ENCODE measurements around the gene ANKZF1.
"Not testable (repeated sequence)": the region's sequence is repeated elsewhere in the genome, so short reads cannot be mapped to it uniquely, and the experiment has no call there.

Gene ANKZF1

GRCh38 chr2:219229305-219230058 is at the start of gene ANKZF1, which contains the start of gene ATG9A:
ANKZF1 (plus strand) TSS chr2:219229806; CDS start chr2:219230258, 452 bp downstream.
ATG9A (minus strand) TSS chr2:219229636; CDS start chr2:219228024, 1,612 bp downstream.
- peak; percentile 96 for FAIRE-seq

DNA sequence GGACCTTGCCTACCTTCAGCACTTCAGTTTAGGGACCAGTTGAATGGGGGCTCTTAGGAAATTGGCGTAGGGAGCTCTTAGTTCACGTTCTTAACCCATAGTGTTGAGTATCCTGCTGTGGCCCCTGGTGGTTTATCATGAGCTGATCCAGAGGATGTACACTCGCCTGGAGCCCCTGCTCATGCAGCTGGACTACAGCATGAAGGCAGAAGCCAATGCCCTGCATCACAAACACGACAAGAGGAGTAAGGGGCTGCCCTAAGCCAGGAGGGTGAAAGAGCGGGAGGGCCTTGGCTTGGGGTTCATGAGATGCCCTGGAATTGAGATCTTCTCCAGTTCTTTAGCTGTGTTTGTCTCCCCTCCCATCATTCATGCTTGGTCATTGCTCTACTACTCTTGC is 48.6 kb upstream of the ANKZF1 start:
- FAIRE-seq: no peak

DNA sequence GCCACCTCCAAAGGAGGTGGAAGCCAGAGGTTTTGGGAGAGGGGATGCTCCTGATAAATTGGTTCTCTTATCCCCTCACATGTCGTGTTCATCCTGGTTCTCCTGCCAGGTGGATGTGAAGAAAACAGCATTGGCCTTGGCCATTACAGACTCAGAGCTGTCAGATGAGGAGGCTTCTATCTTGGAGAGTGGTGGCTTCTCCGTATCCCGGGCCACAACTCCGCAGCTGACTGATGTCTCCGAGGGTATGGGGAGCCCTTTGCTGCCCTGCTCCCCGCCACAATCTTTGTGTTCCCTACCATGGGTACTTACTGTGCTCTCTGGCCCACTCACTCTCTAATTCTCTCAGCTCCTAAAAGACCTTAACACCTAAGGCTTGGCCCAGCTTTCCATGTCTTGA is 48.1 kb upstream of the ANKZF1 start:
- FAIRE-seq: no peak

GRCh38 chr2:219182331-219183150 is 47.1 kb upstream of the ANKZF1 start:
- no peak for FAIRE-seq

DNA sequence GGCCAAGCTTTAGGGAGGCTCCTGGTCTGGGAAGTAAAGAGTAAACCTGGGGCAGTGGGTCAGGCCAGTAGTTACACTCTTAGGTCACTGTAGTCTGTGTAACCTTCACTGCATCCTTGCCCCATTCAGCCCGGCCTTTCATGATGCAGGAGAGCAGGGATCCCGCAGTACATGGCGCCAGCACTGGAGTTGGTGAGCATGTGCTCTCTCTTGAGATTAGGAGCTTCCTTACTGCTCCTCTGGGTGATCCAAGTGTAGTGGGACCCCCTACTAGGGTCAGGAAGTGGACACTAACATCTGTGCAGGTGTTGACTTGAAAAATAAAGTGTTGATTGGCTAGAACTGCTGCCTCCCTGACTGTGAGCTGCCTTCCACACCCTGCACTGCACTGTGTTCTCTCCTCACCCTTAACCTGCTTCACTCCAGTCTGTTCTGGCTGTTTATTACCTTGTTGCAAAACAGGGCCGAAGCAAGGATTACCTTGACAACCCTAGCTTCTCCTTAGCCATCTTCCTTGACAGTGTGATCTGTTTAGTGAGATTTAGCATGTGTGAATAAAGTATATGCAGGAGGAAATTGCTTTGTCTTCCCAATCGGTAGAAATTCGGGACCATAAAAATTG is 46.3 kb upstream of the ANKZF1 start:
- no peak for FAIRE-seq

- FAIRE-seq: no peak
Observed at GRCh38 chr2:219184121-219184520, 45.5 kb upstream of the ANKZF1 start.

DNA sequence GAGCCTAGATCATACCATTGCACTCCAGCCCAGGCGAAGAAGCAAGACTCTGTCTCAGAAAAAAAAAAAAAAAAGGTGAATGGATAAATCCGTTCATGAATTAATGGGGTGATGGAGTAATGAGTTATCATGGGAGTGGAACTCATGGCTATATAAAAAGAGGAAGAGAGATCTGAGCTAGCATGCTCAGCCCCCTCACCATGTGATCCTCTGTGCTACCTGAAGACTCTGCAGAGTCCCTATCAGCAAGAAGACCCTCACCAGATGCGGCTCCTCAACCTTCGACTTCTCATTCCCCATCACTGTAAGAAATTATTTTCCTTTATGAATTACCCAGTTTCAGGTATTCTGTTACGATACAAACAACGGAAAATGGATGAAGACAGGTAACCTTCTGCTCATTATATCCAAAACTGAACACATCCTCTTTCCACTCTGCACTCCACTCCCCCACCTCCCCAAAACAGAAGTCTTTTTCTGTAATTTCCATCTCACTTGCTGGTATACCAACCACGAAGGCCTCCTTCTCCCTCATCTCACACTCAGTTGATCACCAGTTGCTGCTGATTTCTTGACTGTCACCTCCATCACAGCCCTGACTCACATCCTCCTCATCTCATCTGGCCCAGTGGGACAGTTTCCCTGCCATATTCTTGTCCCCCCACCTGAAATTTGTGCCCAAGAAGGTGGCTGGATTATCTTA is 42.7 kb upstream of the ANKZF1 start:
- FAIRE-seq: no peak

- FAIRE-seq: no peak
Observed at GRCh38 chr2:219197388-219197787, 32.2 kb upstream of the ANKZF1 start.

DNA sequence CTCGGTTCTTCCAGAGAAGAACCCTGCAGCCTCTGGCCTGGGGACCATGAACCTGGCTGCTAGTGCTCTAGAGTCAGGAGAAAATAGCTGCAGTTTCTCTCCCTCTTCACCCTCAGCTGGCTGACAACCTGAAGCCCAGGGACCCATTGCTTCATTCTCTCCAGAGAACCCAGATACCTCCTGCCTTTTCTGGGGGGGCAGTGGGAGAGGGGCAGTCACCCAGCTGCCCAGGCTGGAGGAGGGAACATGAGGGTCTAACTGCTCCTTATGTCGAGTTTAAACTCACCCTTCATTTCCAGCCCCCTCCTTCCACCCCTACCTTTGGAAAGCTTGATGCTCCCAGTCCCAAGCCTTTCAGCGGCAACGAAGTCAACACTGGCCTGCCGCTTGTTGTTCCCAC is 30.6 kb upstream of the ANKZF1 start:
- FAIRE-seq: no peak

- no peak for FAIRE-seq
Observed at GRCh38 chr2:219199470-219200211, 30.0 kb upstream of the ANKZF1 start.

GRCh38 chr2:219200502-219201326 is 28.9 kb upstream of the ANKZF1 start:
- not testable (repeated sequence) for FAIRE-seq

DNA sequence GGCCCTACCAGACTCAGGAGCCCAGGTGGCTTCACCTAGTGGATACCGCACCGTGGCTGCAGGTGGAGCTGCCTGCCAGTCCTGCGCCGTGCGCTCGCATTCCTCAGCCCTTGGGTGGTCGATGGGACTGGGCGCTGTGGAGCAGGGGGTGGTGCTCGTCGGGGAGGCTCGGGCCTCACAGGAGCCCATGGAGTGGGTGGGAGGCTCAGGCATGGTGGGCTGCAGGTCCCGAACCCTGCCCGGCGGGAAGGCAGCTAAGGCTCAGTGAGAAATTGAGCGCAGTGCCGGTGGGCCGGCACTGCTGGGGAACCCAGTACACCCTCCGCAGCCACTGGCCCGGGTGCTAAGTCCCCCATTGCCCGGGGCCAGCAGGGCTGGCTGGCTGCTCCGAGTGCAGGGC is 28.3 kb upstream of the ANKZF1 start:
- not testable (repeated sequence) for FAIRE-seq

GRCh38 chr2:219204425-219205164 is 25.0 kb upstream of the ANKZF1 start:
- FAIRE-seq: no peak

DNA sequence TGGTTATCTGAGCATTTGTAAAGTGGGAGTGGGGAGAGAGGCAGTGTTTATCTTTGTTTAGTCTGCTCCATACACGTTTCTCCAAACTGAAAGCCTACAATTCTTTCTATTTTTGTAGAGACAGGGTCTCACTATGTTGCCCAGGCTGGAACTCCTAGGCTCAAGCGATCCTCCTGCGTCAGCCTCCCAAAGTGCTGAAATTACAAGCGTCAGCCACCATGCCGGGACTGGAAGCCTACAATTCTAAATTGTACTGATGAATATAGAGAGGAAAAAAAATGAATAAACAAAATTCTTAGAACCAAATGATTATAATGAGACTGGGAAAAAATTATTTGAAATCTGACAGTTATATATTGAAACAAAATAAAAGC is 24.5 kb upstream of the ANKZF1 start:
- FAIRE-seq: no peak

DNA sequence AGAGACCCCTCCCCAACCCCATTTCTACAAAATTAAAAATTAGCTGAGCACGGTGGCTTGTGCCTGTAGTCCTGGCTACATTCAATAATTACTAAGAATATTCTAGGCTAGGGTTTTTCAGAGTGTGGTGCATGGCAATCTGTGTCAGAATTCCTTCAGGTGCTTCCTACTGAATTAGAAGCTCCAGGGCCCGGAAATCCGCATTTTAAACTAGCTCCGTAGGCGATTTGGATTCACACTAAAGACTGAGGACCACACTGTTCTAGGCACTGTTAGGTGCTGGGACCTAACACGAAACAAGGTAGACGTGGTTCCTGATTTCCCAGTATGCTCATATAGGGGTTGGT is 23.7 kb upstream of the ANKZF1 start:
- FAIRE-seq: no peak

- FAIRE-seq: no peak
Observed at GRCh38 chr2:219206328-219207133, 23.1 kb upstream of the ANKZF1 start, which contains the start of gene ZFAND2B. ZFAND2B (plus strand) TSS chr2:219206782; CDS start chr2:219206988, 206 bp downstream.

DNA sequence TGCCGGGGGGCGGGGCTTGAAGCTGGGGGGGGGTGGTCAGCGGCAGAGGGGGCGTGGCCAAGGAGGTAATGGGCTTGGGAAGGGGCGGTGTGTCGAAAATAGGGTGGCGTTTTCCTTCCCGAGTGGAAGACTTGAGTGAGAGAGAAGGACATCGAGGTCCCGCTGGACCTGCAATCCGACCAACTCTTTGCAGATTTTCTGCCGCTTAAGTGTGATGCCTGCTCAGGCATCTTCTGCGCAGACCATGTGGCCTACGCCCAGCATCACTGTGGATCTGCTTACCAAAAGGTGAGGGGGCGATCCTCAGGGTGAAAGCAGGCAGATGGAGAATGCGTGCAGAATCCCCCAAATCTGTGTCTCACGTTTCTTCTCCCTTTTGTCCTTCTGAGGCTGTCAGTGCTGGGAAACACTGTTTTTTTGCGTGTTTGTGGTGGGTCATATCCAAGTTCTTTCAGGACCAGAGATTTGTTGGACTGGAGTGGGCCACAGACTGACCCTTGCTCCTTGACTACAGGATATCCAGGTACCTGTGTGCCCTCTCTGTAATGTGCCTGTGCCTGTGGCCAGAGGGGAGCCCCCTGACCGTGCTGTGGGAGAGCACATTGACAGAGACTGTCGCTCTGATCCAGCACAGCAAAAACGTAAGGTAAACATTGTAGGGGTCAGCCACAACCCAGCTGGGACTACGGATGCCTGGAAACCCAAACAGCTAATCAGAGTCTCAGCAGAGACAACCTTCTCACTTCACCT is 22.3 kb upstream of the ANKZF1 start:
- no peak for FAIRE-seq

DNA sequence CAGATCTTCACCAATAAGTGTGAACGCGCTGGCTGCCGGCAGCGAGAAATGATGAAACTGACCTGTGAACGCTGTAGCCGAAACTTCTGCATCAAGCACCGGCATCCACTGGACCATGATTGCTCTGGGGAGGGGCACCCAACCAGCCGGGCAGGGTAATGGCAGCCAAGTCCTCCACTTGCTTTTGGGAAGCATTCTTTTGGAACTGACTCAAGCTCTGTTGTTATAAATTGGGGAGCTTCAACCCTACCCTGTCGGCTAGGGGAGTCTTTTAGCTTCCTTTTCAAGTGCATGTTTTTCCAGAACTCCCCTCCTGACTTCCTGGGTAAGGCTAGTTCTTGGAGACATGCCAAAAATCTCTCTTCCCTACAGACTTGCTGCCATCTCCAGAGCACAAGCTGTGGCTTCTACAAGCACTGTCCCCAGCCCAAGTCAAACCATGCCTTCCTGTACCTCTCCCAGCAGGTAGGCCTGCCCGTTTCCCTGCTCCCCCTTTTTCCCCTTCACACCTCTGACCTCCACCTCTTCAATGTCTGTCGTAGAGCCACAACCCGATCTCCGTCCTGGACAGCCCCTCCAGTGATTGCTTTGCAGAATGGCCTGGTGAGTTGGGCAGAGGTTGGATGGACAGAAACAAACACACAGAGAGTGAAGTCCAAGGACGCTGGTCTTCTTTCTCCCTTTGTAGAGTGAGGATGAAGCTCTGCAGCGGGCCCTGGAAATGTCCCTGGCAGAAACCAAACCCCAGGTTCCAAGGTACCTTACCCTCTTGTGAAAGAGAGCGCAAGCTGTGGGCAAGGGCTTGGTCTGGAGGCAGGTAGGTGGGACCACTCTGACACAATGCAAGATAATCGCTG is 21.5 kb upstream of the ANKZF1 start:
- FAIRE-seq: no peak
